GM13976 (cell line): Measurements from ENCODE around the gene SSBP2.
"Not testable (repeated sequence)": the region's sequence is repeated elsewhere in the genome, so short reads cannot be mapped to it uniquely, and the experiment has no call there.

Experiments
- DNase-seq: peaks from one replicate; pipeline ENCODE4 v3.0.0; 2012; ENCODE audit warnings: low spot score
- CTCF ChIP-seq: IDR thresholded peaks from 2 replicates; pipeline ENCODE4 v1.5.1; 2012; ENCODE audit warnings: borderline replicate concordance, mild to moderate bottlenecking; ENCODE audit not compliant: insufficient read depth; ENCODE audit errors: extremely low read depth, missing control alignments, control extremely low read depth
- in situ Hi-C: fragments of 300-500 bp; cut with MboI; formaldehyde crosslinking; loops from one replicate; pipeline ENCODE4 v1.12.0; 2022; ENCODE audit warnings: low sequenced_read_pairs, mixed read lengths, inconsistent platforms; ENCODE audit not compliant: unreplicated experiment

SSBP2 gene

GRCh38 chr5:81420039-81420667 is 330.7 kb downstream of the SSBP2 start:
- no peak for TF ChIP-seq CTCF
- in situ Hi-C loops = loop anchor here (10.0 kb wide), 1 partner anchor 805 kb away; no protein-coding TSS in a partner anchor
- no peak for DNase-seq

- in situ Hi-C loops = no loop called here
- TF ChIP-seq CTCF = no peak
- no peak for DNase-seq
Observed at GRCh38 chr5:81418606-81419005, 332.3 kb downstream of the SSBP2 start.

- no peak for TF ChIP-seq CTCF
- no peak for DNase-seq
- in situ Hi-C loops = no loop called here
Observed at GRCh38 chr5:81417052-81417451, 333.8 kb downstream of the SSBP2 start.

DNA sequence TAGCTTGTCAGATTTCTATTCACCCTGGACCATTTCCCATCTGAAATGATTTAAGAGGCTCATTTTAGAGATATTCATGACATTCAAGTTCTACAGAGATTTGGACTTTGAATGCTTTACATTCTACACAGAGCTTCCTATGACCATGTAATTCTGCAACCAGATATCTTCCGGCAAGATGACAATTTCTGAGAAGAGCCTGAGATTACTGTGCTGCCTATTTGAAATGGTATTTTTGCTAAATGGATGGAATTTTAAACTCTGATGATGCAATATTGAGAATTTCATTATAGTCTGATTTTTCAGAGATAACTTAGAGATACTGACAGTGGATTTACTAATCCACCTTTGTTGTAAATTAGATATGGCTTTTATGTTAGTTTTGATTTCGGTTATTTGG is 341.0 kb downstream of the SSBP2 start:
- no peak for DNase-seq
- in situ Hi-C loops = no loop called here
- TF ChIP-seq CTCF = no peak

- DNase-seq = no peak
- no peak for TF ChIP-seq CTCF
- in situ Hi-C loops = no loop called here
Observed at GRCh38 chr5:81409361-81409760, 341.5 kb downstream of the SSBP2 start.

DNA sequence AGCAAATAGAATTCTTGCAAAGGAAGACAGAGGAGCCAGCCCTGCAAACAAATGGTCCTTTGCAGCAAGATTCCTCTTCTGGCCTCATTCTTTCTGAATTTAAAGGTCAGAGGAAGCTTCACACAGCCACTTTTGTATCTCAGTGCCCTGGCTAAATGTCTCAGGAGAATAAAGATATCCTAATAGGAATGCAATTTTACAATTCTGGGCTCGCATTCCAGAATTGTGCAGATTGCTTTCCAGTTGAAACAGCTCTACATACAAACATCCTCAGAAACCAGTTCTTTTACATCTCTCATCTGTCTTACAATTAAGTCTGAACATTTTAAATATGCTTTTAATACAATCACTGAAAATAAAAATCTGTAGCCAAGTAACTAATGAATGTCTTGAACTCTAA is 342.4 kb downstream of the SSBP2 start:
- in situ Hi-C loops = no loop called here
- DNase-seq = no peak

DNA sequence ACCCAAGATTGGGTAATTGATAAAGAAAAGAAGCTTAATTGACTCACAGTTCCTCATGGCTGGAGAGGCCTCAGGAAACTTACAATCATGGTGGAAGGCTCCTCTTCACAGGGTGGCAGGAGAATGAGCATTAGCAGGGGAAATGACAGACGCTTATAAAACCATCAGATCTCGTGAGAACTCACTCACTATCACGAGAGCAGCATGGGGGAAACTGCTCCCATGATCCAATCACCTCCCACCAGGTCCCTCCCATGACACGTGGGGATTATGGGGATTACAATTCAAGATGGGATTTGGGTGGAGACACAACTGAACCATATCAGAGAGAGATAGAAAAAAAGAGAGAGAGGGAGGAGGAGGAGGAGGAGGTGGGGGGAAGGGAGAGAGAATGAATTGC is 343.1 kb downstream of the SSBP2 start:
- in situ Hi-C loops = not testable (repeated sequence)

More for the DNA sequence above, 342.4 kb downstream of the SSBP2 start:
- no peak for TF ChIP-seq CTCF

More for the DNA sequence above, 343.1 kb downstream of the SSBP2 start:
- DNase-seq = not testable (repeated sequence)
